ENCODE data around the gene IFTAP.

The IFTAP gene

DNA sequence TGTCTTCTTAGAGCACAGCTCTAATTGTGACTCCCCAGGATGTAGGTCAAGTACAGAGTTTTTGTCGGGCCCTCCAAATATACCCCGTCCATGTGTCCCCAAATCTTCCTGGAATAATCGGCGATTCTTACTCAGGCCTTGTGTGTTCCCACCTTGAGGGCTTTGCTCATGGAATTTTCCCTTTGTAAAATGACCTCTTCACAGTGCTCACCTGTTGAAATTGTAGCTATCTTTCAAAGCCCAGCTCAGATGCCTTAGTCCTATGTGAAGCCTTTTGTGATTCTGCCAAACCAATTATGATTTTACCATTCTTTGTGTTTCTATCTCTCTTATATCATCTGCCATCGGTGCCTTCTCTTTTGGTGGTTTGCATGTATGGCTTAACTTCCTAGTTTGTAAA lies 33.8 kb downstream of the IFTAP start:
- Histone ChIP-seq H3K79me2 (no peaks in the 10 kb centered on the region), H3K4me2 (ENCODE audit: low read length) (no peak overlapping the region), H2AFZ (no peak overlapping the region), H3K36me3 (ENCODE audit: control insufficient read depth, insufficient read depth, low read length) (no peaks in the 10 kb centered on the region), H3K4me1 (no peaks in the 10 kb centered on the region), H3K9me3 (ENCODE audit: control insufficient read depth, low read length) (no peaks in the 10 kb centered on the region), H3K4me3 (ENCODE audit: low read depth, low read length) (no peak overlapping the region), H3K9ac (no peak overlapping the region), H3K27ac (no peak overlapping the region), H3K27me3 (ENCODE audit: control insufficient read depth, insufficient read depth, low read length) (no peaks in the 10 kb centered on the region)
- no peak for TF ChIP-seq CTCF (IDR thresholded peaks at IDR 0.05)

DNA sequence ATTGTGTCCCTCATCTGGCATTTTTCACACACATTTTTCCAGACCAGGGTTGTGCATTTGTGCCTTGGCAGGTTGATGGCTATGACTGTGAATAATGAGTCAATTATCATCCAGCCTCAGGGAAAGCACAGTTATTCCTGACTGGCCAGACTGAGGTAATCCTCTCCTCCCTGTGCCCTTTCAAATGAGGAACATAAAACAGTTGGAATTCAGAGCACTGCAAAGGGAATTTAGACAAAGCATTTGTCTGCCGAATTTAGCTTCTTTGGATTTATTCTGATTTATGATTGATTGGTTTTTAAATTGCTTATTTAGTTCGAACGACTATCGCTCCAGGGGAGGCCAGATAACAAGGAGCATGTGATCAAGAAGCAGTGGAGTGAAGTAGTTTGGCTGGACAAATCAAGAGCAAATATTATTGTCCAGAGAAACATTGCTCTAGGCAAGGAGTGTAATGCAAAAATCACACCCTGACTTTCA lies 34.5 kb downstream of the IFTAP start:
- no peak overlapping the region for H3K4me3 ChIP-seq (ENCODE audit: low read depth, low read length)
- no peak for TF ChIP-seq CTCF (IDR thresholded peaks at IDR 0.05)

GRCh38 chr11:36631774-36632173 lies 37.5 kb downstream of the IFTAP start:
- Histone ChIP-seq H3K4me1 (no peaks in the 10 kb centered on the region), H3K27ac (no peak overlapping the region), H3K4me3 (ENCODE audit: low read depth, low read length) (no peak overlapping the region), H2AFZ (no peak overlapping the region), H3K9me3 (ENCODE audit: control insufficient read depth, low read length) (no peaks in the 10 kb centered on the region), H3K9ac (no peak overlapping the region), H3K4me2 (ENCODE audit: low read length) (no peak overlapping the region), H3K36me3 (ENCODE audit: control insufficient read depth, insufficient read depth, low read length) (no peaks in the 10 kb centered on the region), H3K27me3 (ENCODE audit: control insufficient read depth, insufficient read depth, low read length) (no peaks in the 10 kb centered on the region), H3K79me2 (no peaks in the 10 kb centered on the region)
- no peak for TF ChIP-seq CTCF (IDR thresholded peaks at IDR 0.05)

More for the DNA sequence above, 34.5 kb downstream of the IFTAP start:
- no peaks in the 10 kb centered on the region for H3K36me3 ChIP-seq (ENCODE audit: control insufficient read depth, insufficient read depth, low read length)
- H2AFZ ChIP-seq, result no peak overlapping the region
- no peaks in the 10 kb centered on the region for H3K9me3 ChIP-seq (ENCODE audit: control insufficient read depth, low read length)
- H3K79me2 ChIP-seq, result no peaks in the 10 kb centered on the region
- no peak overlapping the region for H3K9ac ChIP-seq
- H3K4me2 ChIP-seq (ENCODE audit: low read length), result no peak overlapping the region
- H3K27me3 ChIP-seq (ENCODE audit: control insufficient read depth, insufficient read depth, low read length), result no peaks in the 10 kb centered on the region
- H3K27ac ChIP-seq, result no peak overlapping the region
- H3K4me1 ChIP-seq, result no peaks in the 10 kb centered on the region

DNA sequence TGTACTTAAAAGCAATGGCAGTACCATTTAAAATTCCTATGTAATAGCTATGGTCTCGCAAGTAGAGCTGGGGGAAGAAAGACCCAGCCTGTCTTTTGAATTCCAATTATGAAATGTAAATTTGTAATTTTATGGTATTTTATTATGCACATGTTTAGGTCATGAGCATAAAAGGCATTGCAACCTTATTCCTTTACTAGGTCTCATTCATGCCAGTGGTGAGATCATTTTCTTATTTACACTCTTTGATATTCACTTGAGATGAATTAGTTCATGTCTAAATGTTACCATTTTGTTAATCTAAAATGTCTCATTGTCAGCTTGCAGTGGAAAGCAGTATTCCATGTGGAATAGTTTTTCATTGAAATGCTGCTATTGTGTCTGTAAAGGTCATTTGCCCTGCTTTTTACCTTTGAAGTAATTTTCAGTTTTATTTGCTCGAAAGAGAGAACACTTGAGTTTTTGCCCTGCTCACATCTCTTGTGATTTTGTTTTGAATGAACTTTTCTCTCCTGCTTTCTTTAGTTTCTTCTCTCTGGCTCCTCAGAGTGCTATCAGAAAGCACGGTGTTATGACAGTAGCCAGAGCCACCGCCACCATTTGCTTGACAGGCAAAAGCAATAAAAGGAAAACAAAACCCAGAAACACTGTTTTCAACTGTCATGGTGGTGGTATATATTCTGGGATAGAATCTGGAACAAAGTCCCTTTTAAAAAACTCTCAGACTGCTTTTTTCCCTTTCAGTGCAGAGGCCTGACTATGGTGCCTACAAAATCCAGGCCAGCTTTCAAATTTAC lies 41.0 kb downstream of the IFTAP start:
- Histone ChIP-seq H3K9me3 (ENCODE audit: control insufficient read depth, low read length) (no peaks in the 10 kb centered on the region), H3K4me1 (no peaks in the 10 kb centered on the region), H3K27ac (no peak overlapping the region), H2AFZ (no peak overlapping the region), H3K27me3 (ENCODE audit: control insufficient read depth, insufficient read depth, low read length) (no peaks in the 10 kb centered on the region), H3K36me3 (ENCODE audit: control insufficient read depth, insufficient read depth, low read length) (no peaks in the 10 kb centered on the region), H3K4me2 (ENCODE audit: low read length) (no peak overlapping the region), H3K79me2 (no peaks in the 10 kb centered on the region), H3K9ac (no peak overlapping the region), H3K4me3 (ENCODE audit: low read depth, low read length) (no peak overlapping the region)
- TF ChIP-seq CTCF (IDR thresholded peaks at IDR 0.05), result no peak

DNA sequence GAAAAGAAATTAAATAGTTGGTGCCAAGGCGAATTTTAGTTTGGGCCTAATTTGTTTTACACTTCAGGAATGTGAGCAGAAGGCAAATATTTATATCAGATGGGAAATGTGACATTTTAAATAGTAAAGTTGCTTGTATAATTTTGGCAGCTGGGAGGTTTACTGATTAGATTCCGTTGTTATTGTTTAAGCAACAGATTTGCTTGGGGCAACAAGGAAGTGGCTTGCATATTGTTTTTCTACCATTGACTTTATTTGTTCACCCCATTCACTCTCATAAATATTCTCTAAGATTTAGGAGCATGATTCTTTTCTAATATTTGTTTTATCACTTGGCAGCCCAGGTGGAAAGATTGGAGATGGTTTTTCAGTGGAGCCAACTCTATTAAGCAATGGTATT lies 44.3 kb downstream of the IFTAP start:
- H3K79me2 ChIP-seq, result no peaks in the 10 kb centered on the region
- H3K9me3 ChIP-seq (ENCODE audit: control insufficient read depth, low read length), result no peaks in the 10 kb centered on the region
- no peak overlapping the region for H2AFZ ChIP-seq
- H3K9ac ChIP-seq, result no peak overlapping the region
- H3K4me2 ChIP-seq (ENCODE audit: low read length), result no peak overlapping the region
- no peaks in the 10 kb centered on the region for H3K27me3 ChIP-seq (ENCODE audit: control insufficient read depth, insufficient read depth, low read length)
- no peak overlapping the region for H3K27ac ChIP-seq
- H3K4me1 ChIP-seq, result no peaks in the 10 kb centered on the region
- no peaks in the 10 kb centered on the region for H3K36me3 ChIP-seq (ENCODE audit: control insufficient read depth, insufficient read depth, low read length)
- TF ChIP-seq CTCF (IDR thresholded peaks at IDR 0.05), result no peak
- H3K4me3 ChIP-seq (ENCODE audit: low read depth, low read length), result no peak overlapping the region

Measured in parathyroid adenoma (tissue), 2 donors.